Measurements from ENCODE around the gene ARID4B.
"Not testable (repeated sequence)": the region's sequence is repeated elsewhere in the genome, so short reads cannot be mapped to it uniquely, and the experiment has no call there.

The ARID4B gene

GRCh38 chr1:235329139-235329902 lies 1.3 kb upstream of the ARID4B start:
- no peak for DNase-seq

- DNase-seq, result peak; percentile 100
Observed at GRCh38 chr1:235328271-235329138, 526 bp upstream of the ARID4B start, which contains the start of gene GGPS1. Gene GGPS1 (plus strand): TSS chr1:235328570. CDS start chr1:235335265, 6,695 bp downstream.

GRCh38 chr1:235326719-235327558 lies 1.0 kb downstream of the ARID4B start:
- peak; percentile 46 for DNase-seq

- no peak for DNase-seq
Observed at GRCh38 chr1:235325854-235326253, 2.1 kb downstream of the ARID4B start.

- DNase-seq, result no peak
Observed at GRCh38 chr1:235325139-235325538, 2.8 kb downstream of the ARID4B start.

- DNase-seq, result no peak
Observed at GRCh38 chr1:235324296-235324695, 3.7 kb downstream of the ARID4B start.

GRCh38 chr1:235320521-235321179 lies 7.3 kb downstream of the ARID4B start:
- DNase-seq, result no peak

GRCh38 chr1:235319255-235319654 lies 8.7 kb downstream of the ARID4B start:
- no peak for DNase-seq

- DNase-seq, result no peak
Observed at GRCh38 chr1:235317168-235317567, 10.8 kb downstream of the ARID4B start.

GRCh38 chr1:235315735-235316134 lies 12.2 kb downstream of the ARID4B start:
- no peak for DNase-seq

GRCh38 chr1:235315173-235315572 lies 12.8 kb downstream of the ARID4B start:
- no peak for DNase-seq

- no peak for DNase-seq
Observed at GRCh38 chr1:235313931-235314678, 13.9 kb downstream of the ARID4B start.

GRCh38 chr1:235313262-235313661 lies 14.7 kb downstream of the ARID4B start:
- DNase-seq, result no peak

GRCh38 chr1:235309206-235309605 lies 18.8 kb downstream of the ARID4B start:
- DNase-seq, result not testable (repeated sequence)

- DNase-seq, result no peak
Observed at GRCh38 chr1:235307158-235308124, 20.5 kb downstream of the ARID4B start.

GRCh38 chr1:235304549-235305451 lies 23.2 kb downstream of the ARID4B start:
- DNase-seq, result no peak

- no peak for DNase-seq
Observed at GRCh38 chr1:235302143-235302542, 25.8 kb downstream of the ARID4B start.

GRCh38 chr1:235299169-235299858 lies 28.7 kb downstream of the ARID4B start:
- no peak for DNase-seq

GRCh38 chr1:235298758-235299157 lies 29.2 kb downstream of the ARID4B start:
- DNase-seq, result no peak

Measured in NCI-H446 treated with DMSO at 0.1 percent for 48 hours (cell line).